Mesothelial cell of epicardium (in vitro differentiated cells): ENCODE measurements around the gene PARG. TPM values are rescaled to one million over a fixed set of nuclear protein-coding genes. Genes with fewer than 3 reads are reported as not detected.
"Not testable (repeated sequence)": the region's sequence is repeated elsewhere in the genome, so short reads cannot be mapped to it uniquely, and the experiment has no call there.

Experiments used
- DNase-seq, 2 experiments: peaks; one replicate each; pipeline ENCODE4 v3.0.0; 2021; ENCODE audit warnings: low spot score in 2 of 2; ENCODE audit not compliant: unreplicated experiment in 2 of 2
- H3K27ac Mint-ChIP-seq: 2 replicates; pipeline ENCODE4 v1.8.0; 2021; ENCODE audit warnings: mixed read lengths
- H3K27me3 Mint-ChIP-seq: 2 replicates; pipeline ENCODE4 v1.8.0; 2021; ENCODE audit warnings: low read depth, mixed read lengths
- H3K36me3 Mint-ChIP-seq: 2 replicates; pipeline ENCODE4 v1.8.0; 2021; ENCODE audit warnings: mixed read lengths
- H3K4me1 Mint-ChIP-seq: 2 replicates; pipeline ENCODE4 v1.8.0; 2021; ENCODE audit warnings: mixed read lengths
- H3K4me3 Mint-ChIP-seq: 2 replicates; pipeline ENCODE4 v1.8.0; 2021; ENCODE audit warnings: mild to moderate bottlenecking, moderate library complexity, mixed read lengths
- H3K9me3 Mint-ChIP-seq: 2 replicates; pipeline ENCODE4 v1.8.0; 2021; ENCODE audit warnings: mixed read lengths
- CTCF ChIP-seq: fragments of 200-600 bp; sonication (generic); IDR thresholded peaks from one replicate; pipeline ENCODE4 v1.5.0; 2021; ENCODE audit warnings: antibody characterized with exemption; ENCODE audit not compliant: unreplicated experiment
- total RNA-seq: library from RNA; stranded (reverse); gene quantifications from 3 replicates; pipeline ENCODE4 v1.2.1, GENCODE V29; 2021

Gene PARG
- total RNA-seq, 1 donor from 2014 or later = 50.1 TPM

GRCh38 chr10:49781247-49781646 is 160.6 kb downstream of the PARG start:
- Mint-ChIP-seq H3K4me1 (no peaks in the 10 kb centered on the region), H3K9me3 (no peaks in the 10 kb centered on the region), H3K36me3 (no peaks in the 10 kb centered on the region), H3K4me3 (no peak overlapping the region), H3K27me3 (peaks cover 18% of the 10 kb centered on the region), H3K27ac (no peak overlapping the region)
- no peak for TF ChIP-seq CTCF
- no peak for DNase-seq

GRCh38 chr10:49778197-49778596 is 163.6 kb downstream of the PARG start:
- Mint-ChIP-seq H3K9me3 (no peaks in the 10 kb centered on the region), H3K27me3 (peaks cover 14% of the 10 kb centered on the region), H3K4me1 (no peaks in the 10 kb centered on the region), H3K4me3 (no peak overlapping the region), H3K27ac (no peak overlapping the region), H3K36me3 (no peaks in the 10 kb centered on the region)
- no peak for TF ChIP-seq CTCF
- no peak for DNase-seq

GRCh38 chr10:49776851-49777250 is 165.0 kb downstream of the PARG start:
- H3K9me3 Mint-ChIP-seq = no peaks in the 10 kb centered on the region
- no peak for DNase-seq
- H3K27me3 Mint-ChIP-seq = peaks cover 26% of the 10 kb centered on the region
- no peak for TF ChIP-seq CTCF
- H3K4me1 Mint-ChIP-seq = no peaks in the 10 kb centered on the region
- H3K4me3 Mint-ChIP-seq = no peak overlapping the region
- no peaks in the 10 kb centered on the region for H3K36me3 Mint-ChIP-seq
- no peak overlapping the region for H3K27ac Mint-ChIP-seq

GRCh38 chr10:49775014-49775413 is 166.8 kb downstream of the PARG start:
- Mint-ChIP-seq H3K27ac (no peak overlapping the region), H3K4me1 (no peaks in the 10 kb centered on the region), H3K36me3 (no peaks in the 10 kb centered on the region), H3K4me3 (no peak overlapping the region), H3K27me3 (peaks cover 36% of the 10 kb centered on the region), H3K9me3 (no peaks in the 10 kb centered on the region)
- TF ChIP-seq CTCF = no peak
- DNase-seq = no peak

GRCh38 chr10:49772944-49773343 is 168.9 kb downstream of the PARG start:
- H3K36me3 Mint-ChIP-seq, H3K4me1 Mint-ChIP-seq, DNase-seq, H3K4me3 Mint-ChIP-seq, H3K27ac Mint-ChIP-seq, H3K9me3 Mint-ChIP-seq: not testable (repeated sequence)
- peaks cover 35% of the 10 kb centered on the region for H3K27me3 Mint-ChIP-seq

GRCh38 chr10:49771046-49771445 is 170.8 kb downstream of the PARG start:
- not testable (repeated sequence) for H3K4me1 Mint-ChIP-seq, H3K36me3 Mint-ChIP-seq, H3K4me3 Mint-ChIP-seq, H3K27ac Mint-ChIP-seq, DNase-seq
- peaks cover 11% of the 10 kb centered on the region for H3K9me3 Mint-ChIP-seq
- peaks cover 38% of the 10 kb centered on the region for H3K27me3 Mint-ChIP-seq

GRCh38 chr10:49769692-49770091 is 172.1 kb downstream of the PARG start:
- DNase-seq = no peak
- Mint-ChIP-seq H3K9me3 (peaks cover 11% of the 10 kb centered on the region), H3K27ac (no peak overlapping the region), H3K4me1 (no peaks in the 10 kb centered on the region), H3K27me3 (peaks cover 34% of the 10 kb centered on the region), H3K36me3 (no peaks in the 10 kb centered on the region), H3K4me3 (no peak overlapping the region)
- no peak for TF ChIP-seq CTCF
